BJ (cell line): Measurements from ENCODE around the gene NEU1. TPM values are rescaled to one million over a fixed set of nuclear protein-coding genes. Genes with fewer than 3 reads are reported as not detected.
"Not testable (repeated sequence)": the region's sequence is repeated elsewhere in the genome, so short reads cannot be mapped to it uniquely, and the experiment has no call there.

Source experiments
- CTCF ChIA-PET: fragments of 350-600 bp; formaldehyde crosslinking; extraction: SDS; loops from one replicate; lab custom pipeline; 2021; ENCODE audit warnings: antibody characterized with exemption, inconsistent platforms; lab: Yijun Ruan, JAX
- POLR2A ChIA-PET: fragments of 300-600 bp; sonication (Branson Sonifier 250); formaldehyde crosslinking; extraction: SDS; loops from one replicate; lab custom pipeline; 2021; ENCODE audit warnings: antibody characterized with exemption; lab: Charles Lee
- DNase-seq: peaks from one replicate; pipeline ENCODE4 v3.0.0-alpha.2; 2011; ENCODE audit warnings: low read depth
- H3K27me3 ChIP-seq: 2 replicates; pipeline ENCODE4 v1.6.0; 2011; ENCODE audit warnings: low read length; ENCODE audit not compliant: control insufficient read depth, insufficient read depth
- H3K36me3 ChIP-seq: 2 replicates; pipeline ENCODE4 v1.5.1; 2011; ENCODE audit warnings: low read length; ENCODE audit not compliant: control insufficient read depth, insufficient read depth
- H3K4me3 ChIP-seq: 2 replicates; pipeline ENCODE4 v1.5.1; 2011; ENCODE audit warnings: low read depth, mild to moderate bottlenecking, control low read depth, low read length
- CTCF ChIP-seq: IDR thresholded peaks from 2 replicates; pipeline ENCODE4 v1.5.1; 2011; ENCODE audit warnings: low read depth, mild to moderate bottlenecking, control low read depth, inconsistent platforms, low read length, moderate library complexity; ENCODE audit not compliant: insufficient read depth
- polyA plus RNA-seq: library from polyadenylated mRNA; depleted of rRNA; stranded (reverse); fragments of >200 nt; gene quantifications from 2 replicates; pipeline ENCODE4 v1.2.3, GENCODE V29; 2011

The NEU1 gene
- polyA plus RNA-seq, 1 experiment, result 48.1 TPM

- Histone ChIP-seq H3K27me3 (no peaks in the 10 kb centered on the region), H3K4me3 (no peak overlapping the region), H3K36me3 (peaks cover 9% of the 10 kb centered on the region)
- CTCF ChIA-PET, result no interaction called here
- no peak for TF ChIP-seq CTCF
- no peak for DNase-seq
- POLR2A ChIA-PET, result no interaction called here
These were observed 1.5 kb downstream of the NEU1 start for GRCh38 chr6:31861150-31861549.

DNA sequence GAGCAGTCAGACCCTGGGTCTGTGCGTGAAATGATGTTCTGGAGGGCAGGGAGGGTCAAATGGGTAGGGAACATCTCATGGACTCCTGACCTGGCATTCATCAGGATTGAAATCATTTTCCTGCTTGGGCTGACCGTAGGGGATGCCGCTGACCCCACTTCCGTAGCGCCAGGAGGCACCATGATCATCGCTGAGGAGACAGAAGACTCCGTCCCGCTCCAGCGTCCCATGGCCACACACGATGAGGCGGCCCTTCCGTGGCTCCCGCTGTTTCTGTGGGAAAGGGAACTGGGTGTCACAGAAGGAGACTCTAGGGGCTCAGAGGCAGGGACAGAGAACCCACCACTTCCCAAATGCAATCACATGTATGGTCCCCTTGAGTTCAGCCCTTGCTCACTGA, 2.3 kb downstream of the NEU1 start:
- no peak for DNase-seq
- Histone ChIP-seq H3K36me3 (peaks cover 9% of the 10 kb centered on the region), H3K4me3 (no peak overlapping the region), H3K27me3 (no peaks in the 10 kb centered on the region)
- ChIA-PET POLR2A (no interaction called here), CTCF (interaction anchor here (1.9 kb wide), 1 partner anchor 29 kb away, joined by 5 read pairs; no protein-coding TSS in a partner anchor)
- no peak for TF ChIP-seq CTCF

DNA sequence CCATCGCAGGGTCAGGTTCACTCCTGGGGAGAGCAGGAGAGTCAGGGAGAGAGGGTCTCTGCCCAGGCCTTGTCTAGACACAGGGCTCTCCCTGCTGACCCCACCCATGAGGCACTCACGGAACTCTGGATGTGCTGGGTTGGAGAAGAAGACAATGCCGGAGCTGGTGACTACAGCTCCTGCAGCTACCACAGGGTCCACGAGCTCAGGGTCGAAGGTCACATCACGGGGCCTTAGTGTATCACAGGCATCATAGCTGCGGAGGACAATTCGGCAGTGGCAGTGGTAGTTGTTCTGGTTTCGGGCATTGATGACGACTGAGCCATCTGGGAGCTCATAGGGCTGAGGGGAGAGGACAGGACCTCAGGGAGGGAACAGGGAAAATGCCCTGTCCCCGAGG, 2.7 kb downstream of the NEU1 start:
- ChIA-PET CTCF (interaction anchor here (1.9 kb wide), 1 partner anchor 29 kb away, joined by 5 read pairs; no protein-coding TSS in a partner anchor), POLR2A (no interaction called here)
- TF ChIP-seq CTCF, result no peak
- no peak for DNase-seq
- no peak overlapping the region for H3K4me3 ChIP-seq
- H3K27me3 ChIP-seq, result no peaks in the 10 kb centered on the region
- peaks cover 9% of the 10 kb centered on the region for H3K36me3 ChIP-seq

GRCh38 chr6:31858707-31859106, 3.9 kb downstream of the NEU1 start:
- Histone ChIP-seq H3K36me3 (peaks cover 9% of the 10 kb centered on the region), H3K4me3 (no peak overlapping the region), H3K27me3 (no peaks in the 10 kb centered on the region)
- CTCF ChIA-PET, result interaction anchor here (1.9 kb wide), 1 partner anchor 31 kb away, joined by 5 read pairs; no protein-coding TSS in a partner anchor
- POLR2A ChIA-PET, result no interaction called here
- TF ChIP-seq CTCF, result no peak
- no peak for DNase-seq

DNA sequence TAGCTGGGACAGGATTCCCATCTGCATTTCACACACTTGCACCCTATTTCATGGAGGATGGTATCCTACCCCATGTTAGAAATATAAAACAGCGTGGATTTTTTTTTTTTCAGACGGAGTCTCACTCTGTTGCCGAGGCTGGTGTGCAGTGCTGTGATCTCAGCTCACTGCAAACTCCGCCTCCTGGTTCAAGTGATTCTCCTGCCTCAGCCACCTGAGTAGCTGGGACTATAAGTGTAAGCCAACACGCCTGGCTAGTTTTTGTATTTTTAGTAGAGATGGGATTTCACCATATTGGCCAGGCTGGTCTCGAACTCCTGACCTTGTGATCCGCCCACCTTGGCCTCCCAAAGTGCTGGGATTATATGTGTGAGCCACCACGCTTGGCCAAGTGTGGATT, 4.8 kb downstream of the NEU1 start:
- H3K27me3 ChIP-seq, DNase-seq, H3K36me3 ChIP-seq, H3K4me3 ChIP-seq, POLR2A ChIA-PET: not testable (repeated sequence)
- CTCF ChIA-PET, result interaction anchor here (0.6 kb wide), 1 partner anchor 67 kb away, joined by 3 read pairs; no protein-coding TSS in a partner anchor

DNA sequence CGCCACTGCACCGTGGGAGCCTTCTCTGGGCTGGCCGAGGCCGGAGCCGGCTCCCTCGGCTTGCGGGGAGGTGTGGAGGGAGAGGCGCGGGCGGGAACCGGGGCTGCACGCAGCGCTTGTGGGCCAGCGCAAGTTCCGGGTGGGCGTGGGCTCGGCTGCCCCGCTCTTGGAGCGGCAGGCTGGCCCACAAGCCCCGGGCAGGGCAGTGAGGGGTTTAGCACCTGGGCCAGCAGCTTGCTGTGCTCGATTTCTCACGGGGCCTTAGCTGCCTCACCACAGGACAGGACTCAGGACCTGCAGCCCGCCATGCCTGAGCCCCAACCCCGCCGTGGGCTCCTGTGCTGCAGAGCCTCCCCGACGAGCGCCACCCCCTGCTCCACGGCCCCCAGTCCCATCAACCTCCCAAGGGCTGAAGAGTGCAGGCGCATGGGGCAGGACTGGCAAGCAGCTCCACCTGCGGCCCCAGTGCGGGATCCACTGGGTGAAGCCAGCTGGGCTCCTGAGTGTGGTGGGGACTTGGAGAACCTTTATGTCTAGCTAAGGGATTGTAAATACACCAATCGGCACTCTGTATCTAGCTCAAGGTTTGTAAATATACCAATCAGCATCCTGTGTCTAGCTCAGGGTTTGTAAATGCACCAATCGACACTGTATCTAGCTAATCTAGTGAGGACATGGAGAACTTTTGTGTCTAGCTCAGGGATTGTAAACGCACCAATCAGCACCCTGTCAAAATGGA, 10.5 kb downstream of the NEU1 start:
- H3K4me3 ChIP-seq, POLR2A ChIA-PET, CTCF ChIA-PET, H3K27me3 ChIP-seq, DNase-seq, H3K36me3 ChIP-seq: not testable (repeated sequence)
